Measurements from ENCODE around the gene P2RY6.

DNA sequence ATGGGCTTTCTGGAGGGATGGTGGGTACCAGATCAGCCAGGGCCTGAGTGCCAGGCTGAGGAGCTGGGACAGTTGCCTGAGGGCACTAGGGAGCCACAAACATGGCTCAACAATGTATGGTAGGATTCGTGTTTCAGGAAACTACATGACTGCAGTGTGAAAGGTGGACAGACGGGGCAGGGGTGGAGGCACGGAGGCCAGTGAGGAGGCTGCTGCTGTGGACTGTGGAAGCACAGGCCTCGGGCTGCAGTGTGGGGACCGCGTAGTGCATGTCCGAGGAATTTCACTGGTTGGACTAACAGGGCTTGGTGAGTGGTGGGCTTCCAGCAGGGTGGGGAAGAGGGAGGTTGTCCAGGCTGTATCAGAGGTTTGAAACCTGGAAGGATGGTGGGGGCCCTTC is 46.3 kb upstream of the P2RY6 start:
- TF ChIP-seq, protein P1, sequence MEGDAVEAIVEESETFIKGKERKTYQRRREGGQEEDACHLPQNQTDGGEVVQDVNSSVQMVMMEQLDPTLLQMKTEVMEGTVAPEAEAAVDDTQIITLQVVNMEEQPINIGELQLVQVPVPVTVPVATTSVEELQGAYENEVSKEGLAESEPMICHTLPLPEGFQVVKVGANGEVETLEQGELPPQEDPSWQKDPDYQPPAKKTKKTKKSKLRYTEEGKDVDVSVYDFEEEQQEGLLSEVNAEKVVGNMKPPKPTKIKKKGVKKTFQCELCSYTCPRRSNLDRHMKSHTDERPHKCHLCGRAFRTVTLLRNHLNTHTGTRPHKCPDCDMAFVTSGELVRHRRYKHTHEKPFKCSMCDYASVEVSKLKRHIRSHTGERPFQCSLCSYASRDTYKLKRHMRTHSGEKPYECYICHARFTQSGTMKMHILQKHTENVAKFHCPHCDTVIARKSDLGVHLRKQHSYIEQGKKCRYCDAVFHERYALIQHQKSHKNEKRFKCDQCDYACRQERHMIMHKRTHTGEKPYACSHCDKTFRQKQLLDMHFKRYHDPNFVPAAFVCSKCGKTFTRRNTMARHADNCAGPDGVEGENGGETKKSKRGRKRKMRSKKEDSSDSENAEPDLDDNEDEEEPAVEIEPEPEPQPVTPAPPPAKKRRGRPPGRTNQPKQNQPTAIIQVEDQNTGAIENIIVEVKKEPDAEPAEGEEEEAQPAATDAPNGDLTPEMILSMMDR (conservative IDR thresholded peaks at IDR 0.05; ENCODE audit: low read depth, low read length), result no peak
- no peak for TF ChIP-seq POLR2A (IDR thresholded peaks at IDR 0.05; ENCODE audit: low read depth, low read length)
- no peak for TF ChIP-seq CEBPB (IDR thresholded peaks at IDR 0.05; ENCODE audit: low read depth, low read length)
- no peak for TF ChIP-seq RAD21 (IDR thresholded peaks at IDR 0.05; ENCODE audit: low read length)
- no peak for TF ChIP-seq MAZ (IDR thresholded peaks at IDR 0.05; ENCODE audit: borderline replicate concordance, low read depth, low read length)
- TF ChIP-seq, protein P2, sequence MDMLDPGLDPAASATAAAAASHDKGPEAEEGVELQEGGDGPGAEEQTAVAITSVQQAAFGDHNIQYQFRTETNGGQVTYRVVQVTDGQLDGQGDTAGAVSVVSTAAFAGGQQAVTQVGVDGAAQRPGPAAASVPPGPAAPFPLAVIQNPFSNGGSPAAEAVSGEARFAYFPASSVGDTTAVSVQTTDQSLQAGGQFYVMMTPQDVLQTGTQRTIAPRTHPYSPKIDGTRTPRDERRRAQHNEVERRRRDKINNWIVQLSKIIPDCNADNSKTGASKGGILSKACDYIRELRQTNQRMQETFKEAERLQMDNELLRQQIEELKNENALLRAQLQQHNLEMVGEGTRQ (IDR thresholded peaks at IDR 0.05; ENCODE audit: low read depth, low read length), result no peak
- no peak for TF ChIP-seq SMC3 (IDR thresholded peaks at IDR 0.05; ENCODE audit: low read depth, low read length)
- TF ChIP-seq BHLHE40 (IDR thresholded peaks at IDR 0.05; ENCODE audit: low read depth, low read length), result no peak
- no peak for TF ChIP-seq FOS (IDR thresholded peaks at IDR 0.05; ENCODE audit: low read depth, low read length)

Data from IMR-90 (cell line).